Activated T-helper 2 cell treated with anti-CD3 and anti-CD28 coated beads, Interferon-gamma antibody, Interleukin-2, Interleukin-4, amounts not matched to agents 10 μg/mL and 5 μg/mL and 100 μg/mL, durations not matched to agents 14 hours and 24 hours and 36 hours (primary cell): ENCODE results near the gene HYDIN. TPM values are rescaled to one million over a fixed set of nuclear protein-coding genes. Genes with fewer than 3 reads are reported as not detected.
"Not testable (repeated sequence)": the region's sequence is repeated elsewhere in the genome, so short reads cannot be mapped to it uniquely, and the experiment has no call there.

Experiments
- DNase-seq: peaks from one replicate; pipeline ENCODE4 v3.0.0; 2021; ENCODE audit warnings: low spot score
- H3K27ac Mint-ChIP-seq: one replicate; pipeline ENCODE4 v1.8.0; 2021; ENCODE audit warnings: mixed read lengths
- H3K27me3 Mint-ChIP-seq: one replicate; pipeline ENCODE4 v1.8.0; 2021; ENCODE audit warnings: low read depth, mixed read lengths
- H3K36me3 Mint-ChIP-seq: one replicate; pipeline ENCODE4 v1.8.0; 2021; ENCODE audit warnings: low read depth, mixed read lengths
- H3K4me1 Mint-ChIP-seq: one replicate; pipeline ENCODE4 v1.8.0; 2021; ENCODE audit warnings: low read depth, mixed read lengths
- H3K4me3 Mint-ChIP-seq: one replicate; pipeline ENCODE4 v1.8.0; 2021; ENCODE audit warnings: low read depth, mild to moderate bottlenecking, moderate library complexity, mixed read lengths
- H3K9me3 Mint-ChIP-seq: one replicate; pipeline ENCODE4 v1.8.0; 2021; ENCODE audit warnings: mixed read lengths
- intact Hi-C: fragments of 100-400 bp; cut with micrococcal nuclease; formaldehyde crosslinking; loops from one replicate; pipeline ENCODE4 v1.15.1; 2023
- total RNA-seq: library from RNA; stranded (reverse); gene quantifications from 2 replicates; pipeline ENCODE4 v1.2.3, GENCODE V29; 2022

HYDIN gene
- total RNA-seq, 1 donor from 2014 or later: not detected

- H3K4me3 Mint-ChIP-seq, H3K27ac Mint-ChIP-seq, H3K27me3 Mint-ChIP-seq, H3K36me3 Mint-ChIP-seq, DNase-seq, intact Hi-C loops, H3K4me1 Mint-ChIP-seq, H3K9me3 Mint-ChIP-seq: not testable (repeated sequence)
Measured at GRCh38 chr16:71157278-71157677, 73.2 kb downstream of the HYDIN start.

DNA sequence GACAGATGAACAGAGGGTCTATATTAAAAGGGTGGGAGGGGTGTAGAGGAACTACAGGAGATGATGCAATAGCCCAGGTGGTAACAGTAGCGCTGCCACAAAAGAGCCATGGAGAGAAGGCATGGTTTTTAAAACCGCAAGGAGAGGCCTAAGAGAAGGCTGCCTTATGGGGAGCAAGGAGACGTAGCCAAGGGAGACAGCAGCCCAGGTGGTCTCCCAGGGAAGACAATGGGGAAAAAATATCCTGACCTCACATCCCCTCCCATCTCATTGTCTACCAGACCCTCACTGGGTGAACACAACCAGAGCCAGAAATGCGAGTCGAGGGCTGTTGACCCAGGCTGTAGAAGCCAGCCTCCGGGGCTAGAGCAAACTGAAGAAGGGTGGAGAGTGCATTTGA lies 77.2 kb downstream of the HYDIN start:
- H3K36me3 Mint-ChIP-seq, H3K27ac Mint-ChIP-seq, H3K9me3 Mint-ChIP-seq, H3K27me3 Mint-ChIP-seq, DNase-seq, H3K4me1 Mint-ChIP-seq, intact Hi-C loops, H3K4me3 Mint-ChIP-seq: not testable (repeated sequence)

GRCh38 chr16:71151654-71152053 lies 78.9 kb downstream of the HYDIN start:
- H3K27me3 Mint-ChIP-seq, H3K27ac Mint-ChIP-seq, H3K9me3 Mint-ChIP-seq, H3K4me1 Mint-ChIP-seq, H3K4me3 Mint-ChIP-seq, DNase-seq, H3K36me3 Mint-ChIP-seq, intact Hi-C loops: not testable (repeated sequence)

DNA sequence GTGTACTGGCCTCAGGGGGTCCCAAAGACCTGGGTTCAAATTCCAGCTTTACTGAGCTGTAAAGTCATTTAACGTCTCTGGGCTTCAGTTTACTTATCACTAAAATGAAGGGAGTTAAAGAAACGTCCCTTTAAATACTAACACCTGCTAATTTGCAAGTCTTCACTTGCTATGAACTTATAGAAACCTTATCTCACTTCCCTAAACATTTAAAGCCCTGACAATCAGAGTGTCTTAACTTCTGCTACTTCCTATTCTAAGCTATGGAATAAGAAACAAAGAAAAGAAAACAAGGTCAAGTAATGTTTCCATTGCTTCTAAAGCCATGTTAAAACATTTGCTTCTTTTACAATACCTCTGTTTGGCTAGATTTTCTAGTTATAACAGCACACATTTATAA lies 87.3 kb downstream of the HYDIN start:
- intact Hi-C loops, H3K4me3 Mint-ChIP-seq, H3K27ac Mint-ChIP-seq, H3K4me1 Mint-ChIP-seq, H3K9me3 Mint-ChIP-seq, H3K27me3 Mint-ChIP-seq, DNase-seq, H3K36me3 Mint-ChIP-seq: not testable (repeated sequence)

GRCh38 chr16:71110565-71110964 lies 120.0 kb downstream of the HYDIN start:
- H3K9me3 Mint-ChIP-seq, H3K36me3 Mint-ChIP-seq, DNase-seq, intact Hi-C loops, H3K4me3 Mint-ChIP-seq, H3K4me1 Mint-ChIP-seq, H3K27ac Mint-ChIP-seq, H3K27me3 Mint-ChIP-seq: not testable (repeated sequence)

DNA sequence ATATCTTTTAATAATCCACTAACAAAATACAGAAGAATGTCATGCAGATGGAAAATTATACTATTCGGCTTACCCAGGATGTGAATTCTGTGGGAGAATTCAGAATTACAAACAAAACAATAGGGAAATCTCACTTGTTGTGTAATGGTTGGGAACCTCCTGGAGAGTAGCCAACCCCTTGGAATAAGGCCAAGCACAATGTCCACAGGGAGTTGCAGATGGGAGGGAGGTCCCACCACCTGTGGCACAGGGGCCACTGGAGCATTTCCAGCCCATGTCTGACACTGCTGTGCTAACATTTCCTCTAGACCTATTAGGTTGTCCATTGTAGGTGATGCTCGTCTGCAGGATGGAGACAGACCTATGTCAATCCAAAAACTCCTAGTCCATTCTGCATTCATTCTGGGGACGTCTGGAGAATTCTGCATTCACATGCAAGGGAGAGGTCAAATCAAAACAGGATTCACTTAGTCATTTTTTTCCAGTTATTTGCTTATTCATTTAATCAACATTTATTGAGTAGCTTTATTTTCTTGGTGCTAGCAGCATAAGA lies 120.8 kb downstream of the HYDIN start:
- intact Hi-C loops, H3K27me3 Mint-ChIP-seq, H3K36me3 Mint-ChIP-seq, H3K4me1 Mint-ChIP-seq, H3K27ac Mint-ChIP-seq, H3K9me3 Mint-ChIP-seq, H3K4me3 Mint-ChIP-seq, DNase-seq: not testable (repeated sequence)

- H3K9me3 Mint-ChIP-seq, intact Hi-C loops, H3K36me3 Mint-ChIP-seq, H3K27me3 Mint-ChIP-seq, H3K4me3 Mint-ChIP-seq, H3K4me1 Mint-ChIP-seq, DNase-seq, H3K27ac Mint-ChIP-seq: not testable (repeated sequence)
Measured at GRCh38 chr16:71105881-71106280, 124.6 kb downstream of the HYDIN start.

DNA sequence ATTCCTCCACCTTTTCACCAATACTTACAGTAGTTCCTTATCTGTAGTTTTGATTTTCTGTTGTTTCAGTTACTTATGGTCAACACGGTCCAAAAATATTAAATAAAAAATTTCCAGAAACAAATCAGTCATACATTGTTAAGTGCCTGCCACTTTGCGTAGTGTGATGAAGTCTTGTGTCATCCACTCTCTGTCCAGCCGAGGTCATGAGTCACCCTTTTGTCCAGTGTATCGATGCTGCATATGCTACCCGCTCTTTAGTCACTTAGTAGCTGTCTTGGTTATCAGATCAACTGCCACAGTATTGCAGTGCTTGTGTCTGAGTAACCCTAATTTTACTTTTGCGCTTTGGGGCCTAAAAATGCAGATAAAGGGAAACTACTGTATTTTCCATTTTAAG lies 146.9 kb downstream of the HYDIN start:
- DNase-seq, H3K9me3 Mint-ChIP-seq, H3K4me1 Mint-ChIP-seq, H3K36me3 Mint-ChIP-seq, H3K4me3 Mint-ChIP-seq, intact Hi-C loops, H3K27ac Mint-ChIP-seq, H3K27me3 Mint-ChIP-seq: not testable (repeated sequence)

DNA sequence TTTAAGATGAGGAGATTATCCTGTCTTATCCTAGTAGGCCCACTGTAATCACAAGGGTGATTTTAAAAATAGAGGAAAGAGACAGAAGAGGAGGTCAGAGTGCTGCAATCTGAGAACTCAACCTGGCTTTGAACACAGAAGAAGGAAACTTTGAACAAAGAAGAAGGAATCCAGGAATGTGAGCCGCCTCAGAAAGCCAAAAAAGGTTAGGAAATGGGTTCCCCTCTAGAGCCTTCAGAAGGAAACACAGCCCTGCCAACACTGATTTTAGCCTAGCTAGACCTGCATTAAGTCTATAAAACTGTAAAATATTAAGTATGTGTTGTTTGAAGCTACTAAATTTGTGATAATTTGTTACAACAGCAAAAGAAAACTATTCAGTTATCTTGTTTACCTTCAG lies 149.7 kb downstream of the HYDIN start:
- intact Hi-C loops: not testable (repeated sequence)

GRCh38 chr16:71080262-71080661 lies 150.3 kb downstream of the HYDIN start:
- H3K27ac Mint-ChIP-seq, H3K36me3 Mint-ChIP-seq, H3K27me3 Mint-ChIP-seq, H3K4me3 Mint-ChIP-seq, H3K9me3 Mint-ChIP-seq, H3K4me1 Mint-ChIP-seq, intact Hi-C loops, DNase-seq: not testable (repeated sequence)

More for the DNA sequence above, 149.7 kb downstream of the HYDIN start:
- not testable (repeated sequence) for H3K4me1 Mint-ChIP-seq, H3K27me3 Mint-ChIP-seq, H3K4me3 Mint-ChIP-seq, H3K36me3 Mint-ChIP-seq, H3K9me3 Mint-ChIP-seq, H3K27ac Mint-ChIP-seq, DNase-seq

- H3K9me3 Mint-ChIP-seq, H3K27ac Mint-ChIP-seq, H3K36me3 Mint-ChIP-seq, H3K4me1 Mint-ChIP-seq, DNase-seq, H3K4me3 Mint-ChIP-seq, H3K27me3 Mint-ChIP-seq, intact Hi-C loops: not testable (repeated sequence)
Measured at GRCh38 chr16:71070651-71071050, 159.9 kb downstream of the HYDIN start.

- H3K4me1 Mint-ChIP-seq, intact Hi-C loops, H3K4me3 Mint-ChIP-seq, DNase-seq, H3K27ac Mint-ChIP-seq, H3K36me3 Mint-ChIP-seq, H3K27me3 Mint-ChIP-seq, H3K9me3 Mint-ChIP-seq: not testable (repeated sequence)
Measured at GRCh38 chr16:71069842-71070241, 160.7 kb downstream of the HYDIN start.

DNA sequence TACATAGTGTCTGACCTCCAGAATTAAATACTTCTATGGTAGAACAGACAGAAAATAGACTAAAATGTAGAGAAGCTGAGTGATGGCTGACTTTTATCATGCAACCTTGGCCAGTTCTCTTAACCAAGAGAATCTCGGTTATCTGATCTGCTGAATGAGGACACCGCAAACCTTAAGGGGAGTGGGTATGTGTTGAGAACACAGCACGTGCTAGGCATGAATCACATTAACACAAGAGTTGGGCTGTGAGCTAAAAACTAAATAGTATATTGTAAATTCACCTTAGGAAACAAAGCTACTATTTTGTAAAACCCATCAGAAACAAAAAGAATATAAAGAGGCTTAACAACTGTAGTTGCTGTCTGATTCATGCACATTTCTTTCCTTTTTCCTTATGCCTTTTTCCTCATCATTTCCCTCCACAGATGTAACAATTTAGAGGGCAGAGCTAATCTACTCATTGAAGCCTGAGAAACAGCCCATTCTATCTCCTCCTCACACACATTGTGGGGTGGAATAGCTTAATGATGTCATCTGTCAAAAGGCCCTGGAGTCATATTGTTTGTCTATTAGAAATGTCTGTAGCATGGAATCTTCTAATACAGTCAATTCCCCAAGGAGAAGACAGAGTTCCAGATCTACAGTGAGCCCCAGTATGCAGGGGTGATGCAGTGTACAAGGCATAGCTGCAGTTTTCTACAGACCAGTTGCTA lies 176.5 kb downstream of the HYDIN start:
- H3K27me3 Mint-ChIP-seq, H3K4me1 Mint-ChIP-seq, intact Hi-C loops, H3K9me3 Mint-ChIP-seq, H3K36me3 Mint-ChIP-seq, H3K4me3 Mint-ChIP-seq, DNase-seq, H3K27ac Mint-ChIP-seq: not testable (repeated sequence)

DNA sequence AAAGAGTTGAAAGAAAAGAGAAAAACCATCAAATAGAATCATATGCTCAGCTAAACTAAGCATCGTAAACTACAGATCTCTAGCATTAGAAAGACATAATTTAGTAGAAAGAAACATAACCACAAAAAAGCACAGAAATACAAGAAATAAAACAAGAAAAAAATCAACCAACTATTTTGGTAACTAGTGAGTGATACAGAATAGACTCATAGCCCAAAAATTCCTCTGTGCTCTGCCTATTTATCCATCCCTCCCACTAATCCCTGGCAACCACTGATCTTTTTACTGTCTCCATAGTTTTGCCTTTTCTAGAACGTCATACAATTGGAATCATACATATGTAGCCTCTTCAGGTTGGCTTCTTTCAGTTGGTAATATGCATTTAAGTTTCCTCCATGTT lies 180.2 kb downstream of the HYDIN start:
- H3K4me1 Mint-ChIP-seq, DNase-seq, H3K4me3 Mint-ChIP-seq, H3K27me3 Mint-ChIP-seq, H3K9me3 Mint-ChIP-seq, H3K27ac Mint-ChIP-seq, H3K36me3 Mint-ChIP-seq, intact Hi-C loops: not testable (repeated sequence)
